Ovary (tissue), 3 donors: ENCODE results near the gene EEF1AKMT3.

Experiments
- CTCF ChIP-seq, 3 donors: fragments of 450-650 bp in 2 of 3; fragments of 200-600 bp in 1 of 3; IDR thresholded peaks; one replicate each; pipeline versions ENCODE4 v1.5.1 to v1.8.0; 2016 to 2022; ENCODE audit warnings: antibody characterized with exemption in 3 of 3, mild to moderate bottlenecking in 1 of 3
- POLR2A ChIP-seq: fragments of 450-650 bp; IDR thresholded peaks from one replicate; pipeline ENCODE4 v1.6.1; 2017; ENCODE audit warnings: antibody characterized with exemption, mild to moderate bottlenecking, moderate library complexity
- donor health status: DM: no; HTN: no; CAD: no.

- no peak for TF ChIP-seq CTCF (IDR thresholded peaks at IDR 0.05)
- TF ChIP-seq POLR2A: no peak
Measured at GRCh38 chr12:57822392-57823130, 50.1 kb downstream of the EEF1AKMT3 start.
